Left forelimb (tissue), 1 donor: ENCODE data around the gene FAM98B.
A peak's percentile ranks its signal among the peaks of the same experiment; 100 is the strongest.
"Not testable (repeated sequence)": the region's sequence is repeated elsewhere in the genome, so short reads cannot be mapped to it uniquely, and the experiment has no call there.

Experiments
- DNase-seq: peaks from one replicate; pipeline ENCODE4 v3.0.0-alpha.2; 2018; ENCODE audit warnings: low spot score

Gene FAM98B

GRCh38 chr15:38453971-38454695 is at the start of gene FAM98B:
Gene FAM98B (plus strand): TSS chr15:38454127. CDS start chr15:38454162, 35 bp downstream.
- peak; percentile 95 for DNase-seq

- no peak for DNase-seq
These were observed 47.5 kb upstream of the FAM98B start for GRCh38 chr15:38406436-38406835.

- DNase-seq = no peak
These were observed 45.4 kb upstream of the FAM98B start for GRCh38 chr15:38408576-38408975.

- no peak for DNase-seq
These were observed 42.0 kb upstream of the FAM98B start for GRCh38 chr15:38411902-38412301.

GRCh38 chr15:38412466-38412865 is 41.5 kb upstream of the FAM98B start:
- DNase-seq = no peak

GRCh38 chr15:38414357-38414756 is 39.6 kb upstream of the FAM98B start:
- no peak for DNase-seq

- DNase-seq = no peak
These were observed 32.7 kb upstream of the FAM98B start for GRCh38 chr15:38421069-38421690.

GRCh38 chr15:38424101-38424552 is 29.8 kb upstream of the FAM98B start:
- no peak for DNase-seq

GRCh38 chr15:38425269-38425668 is 28.7 kb upstream of the FAM98B start:
- no peak for DNase-seq

GRCh38 chr15:38427380-38427779 is 26.5 kb upstream of the FAM98B start:
- DNase-seq = no peak

GRCh38 chr15:38430106-38430760 is 23.7 kb upstream of the FAM98B start:
- no peak for DNase-seq

GRCh38 chr15:38436993-38437392 is 16.9 kb upstream of the FAM98B start:
- DNase-seq = no peak

GRCh38 chr15:38437603-38438002 is 16.3 kb upstream of the FAM98B start:
- DNase-seq = not testable (repeated sequence)

- DNase-seq = no peak
These were observed 15.6 kb upstream of the FAM98B start for GRCh38 chr15:38438031-38438986.

GRCh38 chr15:38440353-38441129 is 13.4 kb upstream of the FAM98B start:
- no peak for DNase-seq

- no peak for DNase-seq
These were observed 12.8 kb upstream of the FAM98B start for GRCh38 chr15:38441130-38441519.

- DNase-seq = no peak
These were observed 766 bp downstream of the FAM98B start for GRCh38 chr15:38454696-38455090.

- no peak for DNase-seq
These were observed 1.2 kb downstream of the FAM98B start for GRCh38 chr15:38455092-38455491.

GRCh38 chr15:38458646-38459045 is 4.7 kb downstream of the FAM98B start:
- DNase-seq = no peak

- no peak for DNase-seq
These were observed 5.6 kb downstream of the FAM98B start for GRCh38 chr15:38459480-38459879.

GRCh38 chr15:38460543-38460942 is 6.6 kb downstream of the FAM98B start:
- DNase-seq = no peak
